Prostate gland (tissue), 2 donors: ENCODE data around the gene UBE2D2. TPM values are rescaled to one million over a fixed set of nuclear protein-coding genes. Genes with fewer than 3 reads are reported as not detected.
A peak's percentile ranks its signal among the peaks of the same experiment; 100 is the strongest.

Source experiments
- DNase-seq: peaks from one replicate; pipeline ENCODE4 v3.0.0-alpha.2; 2019; ENCODE audit warnings: low spot score
- H3K27ac ChIP-seq, 2 donors: fragments of 200-600 bp; sonication (generic); 2 replicates each; pipeline ENCODE4 v1.5.1; 2017 to 2019
- H3K27me3 ChIP-seq: fragments of 200-600 bp; sonication (generic); replicated peaks from 2 replicates; pipeline ENCODE4 v1.5.1; 2019; ENCODE audit not compliant: insufficient read depth
- H3K36me3 ChIP-seq, 2 donors: fragments of 200-600 bp; sonication (generic); 1 replicate in 1 of 2; 2 replicates in 1 of 2; pipeline versions ENCODE4 v1.5.1 to v1.8.1; 2017 to 2019
- H3K4me1 ChIP-seq: fragments of 200-600 bp; sonication (generic); replicated peaks from 2 replicates; pipeline ENCODE4 v1.5.1; 2019
- H3K4me3 ChIP-seq, 2 donors: fragments of 200-600 bp; sonication (generic); 2 replicates each; pipeline ENCODE4 v1.5.1; 2017 to 2019
- H3K9me3 ChIP-seq: fragments of 200-600 bp; sonication (generic); 2 replicates; pipeline ENCODE4 v1.5.1; 2017
- CTCF ChIP-seq, 4 experiments: fragments of 200-600 bp in 2 of 4; fragments of 450-650 bp in 2 of 4; sonication (generic) in 2 of 4; IDR thresholded peaks; 1 replicate in 3 of 4; 2 replicates in 1 of 4; pipeline ENCODE4 v1.5.1; 2016 to 2019; ENCODE audit warnings: antibody characterized with exemption in 4 of 4, mild to moderate bottlenecking in 2 of 4, moderate library complexity in 2 of 4
- POLR2A ChIP-seq: fragments of 450-650 bp; IDR thresholded peaks from one replicate; pipeline ENCODE4 v1.6.1; 2016; ENCODE audit warnings: antibody characterized with exemption, mild to moderate bottlenecking
- POLR2AphosphoS5 ChIP-seq: sonication (generic); formaldehyde crosslinking; IDR thresholded peaks from one replicate; pipeline ENCODE4 v1.6.1; 2017; ENCODE audit warnings: antibody characterized with exemption
- WGBS: methylation state at CpG from one replicate; pipeline ENCODE4 v1.1.5; 2018; 5-methylcytosine and 5-hydroxymethylcytosine counted together
- intact Hi-C: fragments of 100-400 bp; cut with DNase I; formaldehyde crosslinking; loops from one replicate; pipeline ENCODE4 v1.14.2; 2022
- total RNA-seq, 2 donors: library from RNA; depleted of rRNA; stranded (reverse); fragments of >200 nt; gene quantifications; one replicate each; pipeline ENCODE4 v1.1.0, GENCODE V29; 2016

The UBE2D2 gene
- total RNA-seq, 2 donors from 2014 or later: 90.3 to 96.3 TPM

- H3K27ac ChIP-seq: no peak overlapping the region
- 63% methylated on average over 2 of the region's 2 CpGs for WGBS
- peaks cover 5% of the 10 kb centered on the region for H3K4me1 ChIP-seq
- H3K27me3 ChIP-seq: no peaks in the 10 kb centered on the region
- DNase-seq: no peak
- no peak for TF ChIP-seq POLR2A
- TF ChIP-seq CTCF (IDR thresholded peaks at IDR 0.05): no peak
- TF ChIP-seq POLR2AphosphoS5: no peak
- H3K36me3 ChIP-seq: no peaks in the 10 kb centered on the region
- no peaks in the 10 kb centered on the region for H3K9me3 ChIP-seq
- intact Hi-C loops: loop anchor here (10.0 kb wide), 1 partner anchor 815 kb away; the partner anchor contains the start of gene CTNNA1
- H3K4me3 ChIP-seq: no peak overlapping the region
Observed at GRCh38 chr5:139569270-139569955, 8.3 kb downstream of the UBE2D2 start.

- Histone ChIP-seq H3K36me3 (no peaks in the 10 kb centered on the region), H3K27ac (no peak overlapping the region), H3K27me3 (no peaks in the 10 kb centered on the region), H3K4me1 (peaks cover 5% of the 10 kb centered on the region), H3K4me3 (no peak overlapping the region), H3K9me3 (no peaks in the 10 kb centered on the region)
- no peak for TF ChIP-seq POLR2AphosphoS5
- no peak for TF ChIP-seq CTCF (IDR thresholded peaks at IDR 0.05)
- 53% methylated on average over 3 of the region's 3 CpGs for WGBS
- intact Hi-C loops: no loop called here
- no peak for DNase-seq
Observed at GRCh38 chr5:139571543-139571942, 10.4 kb downstream of the UBE2D2 start.

GRCh38 chr5:139571966-139572365 is 10.8 kb downstream of the UBE2D2 start:
- DNase-seq: no peak
- no peaks in the 10 kb centered on the region for H3K9me3 ChIP-seq
- H3K27me3 ChIP-seq: no peaks in the 10 kb centered on the region
- H3K27ac ChIP-seq: no peak overlapping the region
- no peak for TF ChIP-seq CTCF (IDR thresholded peaks at IDR 0.05)
- no peak for TF ChIP-seq POLR2A
- TF ChIP-seq POLR2AphosphoS5: no peak
- WGBS: 56% methylated on average over 1 of the region's 1 CpG
- H3K36me3 ChIP-seq: no peaks in the 10 kb centered on the region
- peaks cover 5% of the 10 kb centered on the region for H3K4me1 ChIP-seq
- intact Hi-C loops: no loop called here
- H3K4me3 ChIP-seq: no peak overlapping the region

- Histone ChIP-seq H3K9me3 (no peaks in the 10 kb centered on the region), H3K27ac (no peak overlapping the region), H3K4me3 (no peak overlapping the region), H3K4me1 (peaks cover 1% of the 10 kb centered on the region), H3K36me3 (no peaks in the 10 kb centered on the region), H3K27me3 (no peaks in the 10 kb centered on the region)
- WGBS: 62% methylated on average over 4 of the region's 4 CpGs
- DNase-seq: no peak
- intact Hi-C loops: no loop called here
- TF ChIP-seq CTCF (IDR thresholded peaks at IDR 0.05): peak in 1 of 4 experiments; percentile 32
- no peak for TF ChIP-seq POLR2AphosphoS5
Observed at GRCh38 chr5:139574641-139575312, 13.6 kb downstream of the UBE2D2 start.

- DNase-seq: no peak
- no peaks in the 10 kb centered on the region for H3K27me3 ChIP-seq
- H3K36me3 ChIP-seq: no peaks in the 10 kb centered on the region
- WGBS: 84% methylated on average over 2 of the region's 2 CpGs
- intact Hi-C loops: no loop called here
- H3K27ac ChIP-seq: no peak overlapping the region
- no peaks in the 10 kb centered on the region for H3K4me1 ChIP-seq
- TF ChIP-seq POLR2AphosphoS5 (no peak), POLR2A (no peak), CTCF (IDR thresholded peaks at IDR 0.05) (no peak)
- H3K9me3 ChIP-seq: no peaks in the 10 kb centered on the region
- H3K4me3 ChIP-seq: no peak overlapping the region
Observed at GRCh38 chr5:139575313-139575646, 14.1 kb downstream of the UBE2D2 start.
